DND-41 (cell line): ENCODE measurements around the gene OBSL1.

Source experiments
- ATAC-seq: fragments of 200-7000 bp; cut with Tn5 transposase; 3 replicates; pipeline ENCODE4 v1.9.1; 2021; ENCODE audit warnings: low read depth; ENCODE audit not compliant: insufficient read depth
- DNase-seq: peaks from one replicate; pipeline ENCODE4 v3.0.0-alpha.2; 2020
- H2AFZ ChIP-seq: 2 replicates; pipeline ENCODE4 v1.6.0; 2012; ENCODE audit warnings: low read depth, low read length
- H3K27ac ChIP-seq: 2 replicates; pipeline ENCODE4 v1.5.1; 2012; ENCODE audit warnings: low read length, inconsistent platforms
- H3K27me3 ChIP-seq: fragments of 200-600 bp; sonication (generic); 2 replicates; pipeline ENCODE4 v1.6.0; 2012; ENCODE audit warnings: low read length, mild to moderate bottlenecking, inconsistent platforms; ENCODE audit not compliant: insufficient read depth, poor library complexity
- H3K36me3 ChIP-seq: 2 replicates; pipeline ENCODE4 v1.5.1; 2012; ENCODE audit warnings: low read length, inconsistent platforms; ENCODE audit not compliant: insufficient read depth
- H3K4me1 ChIP-seq: 2 replicates; pipeline ENCODE4 v1.5.1; 2012; ENCODE audit warnings: mild to moderate bottlenecking, low read length; ENCODE audit not compliant: insufficient read depth
- H3K4me2 ChIP-seq: 2 replicates; pipeline ENCODE4 v1.6.0; 2012; ENCODE audit warnings: mild to moderate bottlenecking, moderate library complexity, low read length, inconsistent platforms; ENCODE audit not compliant: insufficient read depth
- H3K4me3 ChIP-seq, 2 experiments: fragments of 200-600 bp in 1 of 2; shearing (Covaris generic) in 1 of 2; 2 replicates each; pipeline ENCODE4 v1.5.1; 2012 to 2016; ENCODE audit warnings: inconsistent platforms in 2 of 2, low read length in 2 of 2, mild to moderate bottlenecking in 2 of 2, low read depth in 1 of 2, moderate library complexity in 1 of 2
- H3K79me2 ChIP-seq: 2 replicates; pipeline ENCODE4 v1.6.0; 2012; ENCODE audit warnings: low read length, inconsistent platforms; ENCODE audit not compliant: insufficient read depth
- H3K9ac ChIP-seq: 2 replicates; pipeline ENCODE4 v1.6.0; 2012; ENCODE audit warnings: low read depth, mild to moderate bottlenecking, inconsistent platforms, low read length, moderate library complexity
- H3K9me3 ChIP-seq: 2 replicates; pipeline ENCODE4 v1.5.1; 2012; ENCODE audit warnings: low read length, moderate library complexity, mild to moderate bottlenecking, inconsistent platforms; ENCODE audit not compliant: insufficient read depth, severe bottlenecking
- H4K20me1 ChIP-seq: 2 replicates; pipeline ENCODE4 v1.6.0; 2012; ENCODE audit warnings: low read length; ENCODE audit not compliant: insufficient read depth
- EZH2 ChIP-seq: IDR thresholded peaks from 3 replicates; pipeline ENCODE4 v1.6.1; 2012; ENCODE audit warnings: borderline replicate concordance, low read depth, mild to moderate bottlenecking, moderate library complexity, low read length, inconsistent platforms; ENCODE audit not compliant: severe bottlenecking
- TF ChIP-seq, protein P1 (sequence below): IDR thresholded peaks from 2 replicates; pipeline ENCODE4 v1.5.1; 2012; ENCODE audit warnings: borderline replicate concordance, low read length, moderate library complexity, mild to moderate bottlenecking; ENCODE audit not compliant: poor library complexity, severe bottlenecking; ENCODE audit errors: extremely low read depth

The OBSL1 gene

DNA sequence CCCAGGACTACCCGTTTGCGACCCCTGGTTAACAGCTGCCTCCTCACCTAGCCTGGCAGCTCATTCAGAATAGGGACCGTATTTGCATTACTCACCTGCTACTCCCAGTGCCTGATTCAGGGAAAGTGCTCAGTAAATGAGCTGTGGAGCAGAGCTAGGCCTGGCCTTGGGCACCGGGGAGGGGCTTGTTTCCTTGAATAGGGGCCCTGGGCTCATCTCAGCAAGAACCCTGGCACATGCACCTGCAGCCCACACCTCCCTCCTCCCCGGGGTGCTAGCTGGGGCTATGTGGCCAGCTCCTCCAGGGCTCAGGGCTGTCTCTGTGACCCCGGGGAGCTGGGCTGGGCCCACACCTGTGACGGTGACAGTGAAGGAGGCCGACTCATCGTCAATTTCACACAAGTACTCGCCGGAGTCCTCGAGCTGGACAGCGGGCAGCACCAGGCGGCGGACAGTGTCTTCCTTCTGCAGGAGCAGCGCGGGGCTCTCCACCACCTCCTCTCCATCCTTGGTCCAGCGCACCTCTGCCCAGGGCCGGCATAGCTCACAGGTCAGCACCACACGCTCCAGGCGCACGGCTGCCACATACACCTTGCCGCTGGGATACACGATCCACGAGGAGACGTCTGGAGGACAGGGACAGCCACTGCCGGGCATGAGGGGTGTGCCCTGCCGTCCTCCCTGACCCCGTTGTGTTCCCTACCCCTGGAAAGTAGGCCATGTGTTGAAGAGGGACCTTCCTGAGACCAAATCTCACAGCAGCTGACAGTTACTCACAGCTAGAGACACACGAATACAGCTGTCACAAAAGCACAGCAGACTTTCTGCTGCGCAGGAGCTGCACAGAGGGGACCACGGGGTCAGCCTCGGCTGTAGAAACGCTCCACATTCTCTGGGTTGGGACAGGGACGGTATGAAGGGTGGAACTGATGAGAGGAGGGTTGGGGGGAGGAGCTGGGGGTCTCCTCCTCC is 9.0 kb downstream of the OBSL1 start:
- Histone ChIP-seq H3K9me3 (no peaks in the 10 kb centered on the region), H3K79me2 (no peaks in the 10 kb centered on the region), H3K36me3 (no peaks in the 10 kb centered on the region), H3K4me2 (no peak overlapping the region), H2AFZ (no peak overlapping the region), H3K9ac (no peak overlapping the region), H3K27ac (no peak overlapping the region), H3K4me3 (no peak overlapping the region), H4K20me1 (no peaks in the 10 kb centered on the region; the same call in 1 of the 2 replicates), H3K4me1 (no peaks in the 10 kb centered on the region), H3K27me3 (no peaks in the 10 kb centered on the region)
- ATAC-seq (0 out of 3 replicates have a peak, but pooled peaks have one; percentile 12), DNase-seq (no peak)
- TF ChIP-seq, protein P1, sequence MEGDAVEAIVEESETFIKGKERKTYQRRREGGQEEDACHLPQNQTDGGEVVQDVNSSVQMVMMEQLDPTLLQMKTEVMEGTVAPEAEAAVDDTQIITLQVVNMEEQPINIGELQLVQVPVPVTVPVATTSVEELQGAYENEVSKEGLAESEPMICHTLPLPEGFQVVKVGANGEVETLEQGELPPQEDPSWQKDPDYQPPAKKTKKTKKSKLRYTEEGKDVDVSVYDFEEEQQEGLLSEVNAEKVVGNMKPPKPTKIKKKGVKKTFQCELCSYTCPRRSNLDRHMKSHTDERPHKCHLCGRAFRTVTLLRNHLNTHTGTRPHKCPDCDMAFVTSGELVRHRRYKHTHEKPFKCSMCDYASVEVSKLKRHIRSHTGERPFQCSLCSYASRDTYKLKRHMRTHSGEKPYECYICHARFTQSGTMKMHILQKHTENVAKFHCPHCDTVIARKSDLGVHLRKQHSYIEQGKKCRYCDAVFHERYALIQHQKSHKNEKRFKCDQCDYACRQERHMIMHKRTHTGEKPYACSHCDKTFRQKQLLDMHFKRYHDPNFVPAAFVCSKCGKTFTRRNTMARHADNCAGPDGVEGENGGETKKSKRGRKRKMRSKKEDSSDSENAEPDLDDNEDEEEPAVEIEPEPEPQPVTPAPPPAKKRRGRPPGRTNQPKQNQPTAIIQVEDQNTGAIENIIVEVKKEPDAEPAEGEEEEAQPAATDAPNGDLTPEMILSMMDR = no peak
- no peak for TF ChIP-seq EZH2

- H3K79me2 ChIP-seq = no peaks in the 10 kb centered on the region
- no peak overlapping the region for H3K4me2 ChIP-seq
- no peak for DNase-seq
- no peak overlapping the region for H2AFZ ChIP-seq
- no peaks in the 10 kb centered on the region for H3K27me3 ChIP-seq
- peak; percentile 21; the same call in 1 of the 3 replicates for ATAC-seq
- no peak overlapping the region for H3K27ac ChIP-seq
- no peaks in the 10 kb centered on the region; the same call in 1 of the 2 replicates for H4K20me1 ChIP-seq
- H3K9ac ChIP-seq = no peak overlapping the region
- TF ChIP-seq EZH2 = no peak
- TF ChIP-seq, protein P1 = no peak
- H3K4me3 ChIP-seq = no peak overlapping the region
- no peaks in the 10 kb centered on the region for H3K4me1 ChIP-seq
- H3K36me3 ChIP-seq = no peaks in the 10 kb centered on the region
- H3K9me3 ChIP-seq = no peaks in the 10 kb centered on the region
These were observed 9.9 kb downstream of the OBSL1 start for GRCh38 chr2:219561179-219562048.

DNA sequence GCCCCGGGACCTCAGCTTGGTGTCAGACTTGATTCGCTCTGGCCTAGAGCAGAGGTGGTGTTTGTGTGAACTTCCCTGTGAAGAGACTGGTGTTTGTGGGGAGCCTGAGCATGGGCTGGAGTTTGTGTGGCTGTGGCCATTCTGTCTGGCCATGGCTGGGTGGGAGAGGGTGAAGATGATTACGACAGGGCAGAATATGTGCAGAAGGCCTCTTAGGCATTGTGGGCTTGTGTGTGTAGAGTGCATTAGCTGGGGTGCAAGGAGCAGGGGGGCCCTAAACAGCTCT is 10.5 kb downstream of the OBSL1 start:
- Histone ChIP-seq H4K20me1 (no peaks in the 10 kb centered on the region; the same call in 1 of the 2 replicates), H3K4me1 (no peaks in the 10 kb centered on the region), H3K36me3 (no peaks in the 10 kb centered on the region), H3K4me3 (no peak overlapping the region), H2AFZ (no peak overlapping the region), H3K4me2 (no peak overlapping the region), H3K27me3 (no peaks in the 10 kb centered on the region), H3K9me3 (no peaks in the 10 kb centered on the region), H3K9ac (no peak overlapping the region), H3K79me2 (no peaks in the 10 kb centered on the region), H3K27ac (no peak overlapping the region)
- 0 out of 3 replicates have a peak, but pooled peaks have one; percentile 13 for ATAC-seq
- DNase-seq = no peak
- TF ChIP-seq, protein P1 = no peak
